ENCODE results near the gene PHF21B. TPM values are rescaled to one million over a fixed set of nuclear protein-coding genes. Genes with fewer than 3 reads are reported as not detected.

PHF21B gene
- total and polyA plus RNA-seq, 2 donors (not counting 3 experiments of a cell fraction or from before 2014, with no cell fraction given) = not detected

DNA sequence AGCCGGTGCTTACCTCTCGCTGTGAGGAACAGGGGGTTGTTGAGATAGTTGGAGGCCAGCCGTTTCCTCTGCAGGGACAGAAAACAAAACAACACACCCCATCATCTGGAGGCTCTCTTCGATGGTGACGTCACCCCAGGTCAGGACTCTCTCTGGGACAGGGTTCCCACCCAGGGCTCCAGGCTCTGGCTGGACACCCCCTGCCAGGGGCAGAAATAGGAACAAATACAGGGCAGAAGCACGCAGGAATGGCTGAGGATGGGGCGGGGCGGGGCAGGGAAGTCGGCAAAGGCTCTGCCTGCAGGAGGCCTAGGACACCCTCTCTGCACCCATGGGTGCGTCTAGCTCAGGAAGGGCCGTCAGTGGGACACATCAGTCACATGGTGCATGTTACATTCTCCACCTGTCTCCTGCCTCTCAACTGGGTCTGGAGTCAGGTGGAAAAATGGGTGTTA lies 118.5 kb downstream of the PHF21B start:
- Histone ChIP-seq H4K20me1 (replicated peaks; ENCODE audit: control insufficient read depth, extremely low read depth, insufficient read depth, low read length) (no peaks in the 10 kb centered on the region), H3K4me2 (ENCODE audit: insufficient read depth, low read length) (no peak overlapping the region), H3K9me1 (replicated peaks; ENCODE audit: control insufficient read depth, extremely low read depth, insufficient read depth, low read length) (no peaks in the 10 kb centered on the region), H3K27me3 (ENCODE audit: control insufficient read depth in 2 of 2, insufficient read depth in 2 of 2, low read length in 2 of 2) (no peaks in the 10 kb centered on the region), H3K79me2 (ENCODE audit: control insufficient read depth, insufficient read depth, low read length) (no peaks in the 10 kb centered on the region), H3K4me3 (replicated peaks in 1 of 3; ENCODE audit: insufficient read depth in 1 of 3, low read depth in 1 of 3, low read length in 3 of 3) (no peak overlapping the region), H2AFZ (ENCODE audit: low read depth, low read length) (no peak overlapping the region), H3K27ac (ENCODE audit: insufficient read depth, low read depth, low read length) (no peak overlapping the region), H3K9ac (replicated peaks; ENCODE audit: extremely low read depth, insufficient read depth, low read length) (no peak overlapping the region), H3K4me1 (ENCODE audit: control insufficient read depth, extremely low read depth, insufficient read depth, low read length) (no peaks in the 10 kb centered on the region), H3K9me3 (replicated peaks; ENCODE audit: control insufficient read depth, insufficient read depth, low read length) (peaks cover 2% of the 10 kb centered on the region), H3K36me3 (ENCODE audit: control insufficient read depth in 2 of 2, extremely low read depth in 1 of 2, insufficient read depth in 2 of 2, low read length in 2 of 2) (no peaks in the 10 kb centered on the region)
- FAIRE-seq (no peak), DNase-seq (ENCODE audit: low read depth, low spot score) (no peak)
- TF ChIP-seq FOS (IDR thresholded peaks at IDR 0.05; ENCODE audit: borderline replicate concordance, insufficient read depth, low read length) (no peak), EZH2 (IDR thresholded peaks at IDR 0.05; ENCODE audit: borderline replicate concordance, low read depth, low read length, severe bottlenecking) (no peak), JUN (IDR thresholded peaks at IDR 0.05; ENCODE audit: borderline replicate concordance, insufficient read depth, insufficient read length, low read depth) (no peak), POLR2A (IDR thresholded peaks at IDR 0.05; ENCODE audit: low read depth, low read length) (no peak), GATA2 (IDR thresholded peaks at IDR 0.05; ENCODE audit: insufficient read depth, insufficient read length, low read depth, low read length) (no peak), POLR2AphosphoS5 (IDR thresholded peaks at IDR 0.05; ENCODE audit: insufficient read depth, low read depth, low read length) (no peak), MYC (IDR thresholded peaks at IDR 0.05; ENCODE audit: low read depth, low read length) (no peak)
- TF ChIP-seq, protein P1, sequence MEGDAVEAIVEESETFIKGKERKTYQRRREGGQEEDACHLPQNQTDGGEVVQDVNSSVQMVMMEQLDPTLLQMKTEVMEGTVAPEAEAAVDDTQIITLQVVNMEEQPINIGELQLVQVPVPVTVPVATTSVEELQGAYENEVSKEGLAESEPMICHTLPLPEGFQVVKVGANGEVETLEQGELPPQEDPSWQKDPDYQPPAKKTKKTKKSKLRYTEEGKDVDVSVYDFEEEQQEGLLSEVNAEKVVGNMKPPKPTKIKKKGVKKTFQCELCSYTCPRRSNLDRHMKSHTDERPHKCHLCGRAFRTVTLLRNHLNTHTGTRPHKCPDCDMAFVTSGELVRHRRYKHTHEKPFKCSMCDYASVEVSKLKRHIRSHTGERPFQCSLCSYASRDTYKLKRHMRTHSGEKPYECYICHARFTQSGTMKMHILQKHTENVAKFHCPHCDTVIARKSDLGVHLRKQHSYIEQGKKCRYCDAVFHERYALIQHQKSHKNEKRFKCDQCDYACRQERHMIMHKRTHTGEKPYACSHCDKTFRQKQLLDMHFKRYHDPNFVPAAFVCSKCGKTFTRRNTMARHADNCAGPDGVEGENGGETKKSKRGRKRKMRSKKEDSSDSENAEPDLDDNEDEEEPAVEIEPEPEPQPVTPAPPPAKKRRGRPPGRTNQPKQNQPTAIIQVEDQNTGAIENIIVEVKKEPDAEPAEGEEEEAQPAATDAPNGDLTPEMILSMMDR (IDR thresholded peaks at IDR 0.05; ENCODE audit: extremely low read depth in 1 of 2, insufficient read depth in 1 of 2, low read depth in 1 of 2, low read length in 2 of 2) = no peak
- TF ChIP-seq, protein P2, sequence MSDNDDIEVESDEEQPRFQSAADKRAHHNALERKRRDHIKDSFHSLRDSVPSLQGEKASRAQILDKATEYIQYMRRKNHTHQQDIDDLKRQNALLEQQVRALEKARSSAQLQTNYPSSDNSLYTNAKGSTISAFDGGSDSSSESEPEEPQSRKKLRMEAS (IDR thresholded peaks at IDR 0.05; ENCODE audit: insufficient read depth, insufficient read length) = no peak
- dilution Hi-C loops (cut with MboI; ENCODE audit: extremely low pct_ligation_motif_present, low sequenced_read_pairs) = no loop called here
- CTCF ChIA-PET = no interaction called here
- POLR2A ChIA-PET = no interaction called here
- intact Hi-C loops (cut with micrococcal nuclease) = no loop called here
- BruUV-seq (replicated peaks) = no TSS peak
